NB4 (cell line): ENCODE results near the gene SLC1A4.

ENCODE experiments used
- MYC ChIP-seq: IDR thresholded peaks from 2 replicates; pipeline ENCODE4 v1.6.1; 2011; ENCODE audit warnings: low read depth, low read length
- POLR2A ChIP-seq: IDR thresholded peaks from 2 replicates; pipeline ENCODE4 v1.6.1; 2011; ENCODE audit warnings: mild to moderate bottlenecking; ENCODE audit not compliant: insufficient read length; ENCODE audit errors: extremely low read depth
- TF ChIP-seq, protein P1 (sequence below): IDR thresholded peaks from one replicate; pipeline ENCODE4 v1.5.1; 2012; ENCODE audit warnings: low read depth, low read length

DNA sequence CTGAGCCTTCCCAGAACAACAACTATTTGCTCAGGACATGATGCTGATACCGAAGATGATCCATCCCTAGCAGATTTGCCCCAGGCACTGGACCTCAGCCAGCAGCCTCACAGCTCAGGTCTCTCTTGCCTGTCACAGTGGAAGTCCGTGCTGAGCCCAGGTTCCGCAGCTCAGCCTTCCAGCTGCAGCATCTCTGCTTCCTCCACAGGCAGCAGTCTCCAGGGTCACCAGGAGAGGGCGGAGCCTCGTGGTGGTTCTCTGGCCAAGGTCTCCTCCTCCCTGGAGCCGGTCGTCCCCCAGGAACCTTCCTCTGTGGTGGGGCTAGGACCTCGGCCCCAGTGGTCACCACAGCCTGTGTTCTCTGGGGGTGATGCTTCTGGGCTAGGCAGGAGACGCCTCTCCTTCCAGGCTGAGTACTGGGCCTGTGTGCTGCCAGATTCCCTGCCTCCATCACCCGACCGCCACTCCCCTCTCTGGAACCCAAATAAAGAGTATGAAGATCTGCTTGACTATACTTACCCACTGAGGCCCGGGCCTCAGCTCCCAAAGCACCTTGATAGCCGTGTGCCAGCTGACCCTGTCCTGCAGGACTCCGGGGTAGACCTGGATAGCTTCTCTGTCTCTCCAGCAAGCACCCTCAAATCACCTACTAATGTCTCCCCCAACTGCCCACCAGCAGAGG, 82.4 kb downstream of the SLC1A4 start:
- TF ChIP-seq, protein P1, sequence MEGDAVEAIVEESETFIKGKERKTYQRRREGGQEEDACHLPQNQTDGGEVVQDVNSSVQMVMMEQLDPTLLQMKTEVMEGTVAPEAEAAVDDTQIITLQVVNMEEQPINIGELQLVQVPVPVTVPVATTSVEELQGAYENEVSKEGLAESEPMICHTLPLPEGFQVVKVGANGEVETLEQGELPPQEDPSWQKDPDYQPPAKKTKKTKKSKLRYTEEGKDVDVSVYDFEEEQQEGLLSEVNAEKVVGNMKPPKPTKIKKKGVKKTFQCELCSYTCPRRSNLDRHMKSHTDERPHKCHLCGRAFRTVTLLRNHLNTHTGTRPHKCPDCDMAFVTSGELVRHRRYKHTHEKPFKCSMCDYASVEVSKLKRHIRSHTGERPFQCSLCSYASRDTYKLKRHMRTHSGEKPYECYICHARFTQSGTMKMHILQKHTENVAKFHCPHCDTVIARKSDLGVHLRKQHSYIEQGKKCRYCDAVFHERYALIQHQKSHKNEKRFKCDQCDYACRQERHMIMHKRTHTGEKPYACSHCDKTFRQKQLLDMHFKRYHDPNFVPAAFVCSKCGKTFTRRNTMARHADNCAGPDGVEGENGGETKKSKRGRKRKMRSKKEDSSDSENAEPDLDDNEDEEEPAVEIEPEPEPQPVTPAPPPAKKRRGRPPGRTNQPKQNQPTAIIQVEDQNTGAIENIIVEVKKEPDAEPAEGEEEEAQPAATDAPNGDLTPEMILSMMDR, result no peak
- TF ChIP-seq POLR2A (no peak), MYC (no peak)
